ENCODE data around the gene TPST2.

TPST2 gene

GRCh38 chr22:26545827-26546226 lies 44.1 kb downstream of the TPST2 start:
- no peak overlapping the region for H3K27ac ChIP-seq

GRCh38 chr22:26545385-26545784 lies 44.5 kb downstream of the TPST2 start:
- no peak overlapping the region for H3K4me3 ChIP-seq
- H3K27ac ChIP-seq: no peak overlapping the region
- DNase-seq (ENCODE audit: low spot score): no peak
- no peak for TF ChIP-seq CTCF (IDR thresholded peaks at IDR 0.05)

More at GRCh38 chr22:26545827-26546226, 44.1 kb downstream of the TPST2 start:
- H3K4me3 ChIP-seq: no peak overlapping the region
- no peak for DNase-seq (ENCODE audit: low spot score)
- TF ChIP-seq CTCF (IDR thresholded peaks at IDR 0.05): no peak

GRCh38 chr22:26544489-26544888 lies 45.4 kb downstream of the TPST2 start:
- no peak for DNase-seq (ENCODE audit: low spot score)
- no peak for TF ChIP-seq CTCF (IDR thresholded peaks at IDR 0.05)
- no peak overlapping the region for H3K27ac ChIP-seq
- H3K4me3 ChIP-seq: no peak overlapping the region

- H3K27ac ChIP-seq: peak overlapping the region in 1 of 2 donors; percentile 25
Measured at GRCh38 chr22:26542831-26543230, 47.1 kb downstream of the TPST2 start.

GRCh38 chr22:26541167-26541819 lies 48.6 kb downstream of the TPST2 start:
- Histone ChIP-seq H3K4me3 (no peak overlapping the region), H3K27ac (no peak overlapping the region)
- TF ChIP-seq CTCF (IDR thresholded peaks at IDR 0.05): no peak
- DNase-seq (ENCODE audit: low spot score): no peak

More at GRCh38 chr22:26542831-26543230, 47.1 kb downstream of the TPST2 start:
- no peak for TF ChIP-seq CTCF (IDR thresholded peaks at IDR 0.05)
- DNase-seq (ENCODE audit: low spot score): no peak
- H3K4me3 ChIP-seq: no peak overlapping the region

- H3K4me3 ChIP-seq: no peak overlapping the region
- DNase-seq (ENCODE audit: low spot score): no peak
- no peak for TF ChIP-seq CTCF (IDR thresholded peaks at IDR 0.05)
- H3K27ac ChIP-seq: no peak overlapping the region
Measured at GRCh38 chr22:26540119-26540518, 49.8 kb downstream of the TPST2 start.

GRCh38 chr22:26536762-26537134 lies 53.2 kb downstream of the TPST2 start:
- Histone ChIP-seq H3K27ac (no peak overlapping the region), H3K4me3 (no peak overlapping the region)
- no peak for DNase-seq (ENCODE audit: low spot score)
- no peak for TF ChIP-seq CTCF (IDR thresholded peaks at IDR 0.05)
